ENCODE results near the gene PRRT4.

GRCh38 chr7:128304212-128304611 lies 57.3 kb downstream of the PRRT4 start:
- TF ChIP-seq CTCF (IDR thresholded peaks at IDR 0.05; ENCODE audit: low read depth, low read length, missing input control): no peak
- TF ChIP-seq TAF1 (conservative IDR thresholded peaks at IDR 0.05): no peak
- TF ChIP-seq EGR1 (IDR thresholded peaks at IDR 0.05; ENCODE audit: low read depth in 2 of 2): no peak
- no peak for TF ChIP-seq GABPA (IDR thresholded peaks at IDR 0.05 in 1 of 2, conservative IDR thresholded peaks at IDR 0.05 in 1 of 2)
- no peak for TF ChIP-seq SP1 (IDR thresholded peaks at IDR 0.05)
- no peak for TF ChIP-seq YY1 (IDR thresholded peaks at IDR 0.05)
- TF ChIP-seq REST (IDR thresholded peaks at IDR 0.05): no peak
- TF ChIP-seq JUND (IDR thresholded peaks at IDR 0.05): no peak

Data from liver (tissue), 3 donors.